CD4-positive, CD25-positive, alpha-beta regulatory T cell (primary cell): ENCODE measurements around the gene PLXNB1. TPM values are rescaled to one million over a fixed set of nuclear protein-coding genes. Genes with fewer than 3 reads are reported as not detected.

ENCODE experiments used
- ATAC-seq, 2 donors: fragments of 150-1000 bp; cut with Tn5 transposase; one replicate each; pipeline ENCODE4 v1.10.0; 2021; ENCODE audit warnings: low read depth in 2 of 2, moderate number of reproducible peaks in 2 of 2, moderate library complexity in 1 of 2
- DNase-seq, 3 donors: peaks; one replicate each; pipeline versions ENCODE4 v3.0.0 to v3.0.0-alpha.2; 2012 to 2022; ENCODE audit warnings: mixed read lengths in 1 of 3
- H3K27ac ChIP-seq: one replicate; pipeline ENCODE4 v1.7.0; 2013; ENCODE audit warnings: mild to moderate bottlenecking, low read length; ENCODE audit not compliant: insufficient read depth, poor library complexity, severe bottlenecking
- H3K27me3 ChIP-seq: one replicate; pipeline ENCODE4 v1.7.0; 2013; ENCODE audit warnings: low read length; ENCODE audit not compliant: control insufficient read depth, insufficient read depth
- H3K36me3 ChIP-seq: one replicate; pipeline ENCODE4 v1.7.0; 2013; ENCODE audit warnings: mild to moderate bottlenecking, low read length, moderate library complexity; ENCODE audit not compliant: control insufficient read depth, insufficient read depth
- H3K4me1 ChIP-seq: 2 replicates; pipeline ENCODE4 v1.7.0; 2013; ENCODE audit warnings: mild to moderate bottlenecking, low read length; ENCODE audit not compliant: insufficient read depth, control insufficient read depth, poor library complexity, severe bottlenecking
- H3K4me3 ChIP-seq: one replicate; pipeline ENCODE4 v1.7.0; 2013; ENCODE audit warnings: low read depth, mild to moderate bottlenecking, low read length, moderate library complexity
- H3K9me3 ChIP-seq, 2 experiments: 1 replicate in 1 of 2; 2 replicates in 1 of 2; pipeline ENCODE4 v1.7.0; 2013; ENCODE audit warnings: low read length in 2 of 2, mild to moderate bottlenecking in 1 of 2, moderate library complexity in 1 of 2; ENCODE audit not compliant: control insufficient read depth in 2 of 2
- H3K27ac Mint-ChIP-seq, 3 donors: one replicate each; pipeline ENCODE4 v1.8.0; 2020 to 2022; ENCODE audit warnings: mild to moderate bottlenecking in 3 of 3, mixed read lengths in 3 of 3, moderate library complexity in 2 of 3
- H3K27me3 Mint-ChIP-seq: one replicate; pipeline ENCODE4 v1.8.0; 2022; ENCODE audit warnings: mild to moderate bottlenecking, mixed read lengths
- H3K36me3 Mint-ChIP-seq: one replicate; pipeline ENCODE4 v1.8.0; 2020; ENCODE audit warnings: mixed read lengths
- H3K4me1 Mint-ChIP-seq, 4 donors: one replicate each; pipeline ENCODE4 v1.8.0; 2020 to 2022; ENCODE audit warnings: mixed read lengths in 4 of 4, mild to moderate bottlenecking in 1 of 4
- H3K4me3 Mint-ChIP-seq, 4 donors: one replicate each; pipeline ENCODE4 v1.8.0; 2020 to 2022; ENCODE audit warnings: mild to moderate bottlenecking in 4 of 4, mixed read lengths in 4 of 4, moderate library complexity in 3 of 4
- H3K9me3 Mint-ChIP-seq, 7 donors: one replicate each; pipeline ENCODE4 v1.8.0; 2020 to 2022; ENCODE audit warnings: mixed read lengths in 7 of 7, mild to moderate bottlenecking in 3 of 7, moderate library complexity in 2 of 7
- polyA plus RNA-seq, 4 donors: library from polyadenylated mRNA; unstranded; fragments of 300-500 nt; fragmentation: Illumina TruSeq; gene quantifications; one replicate each; pipeline ENCODE4 v1.2.3, GENCODE V29; 2021
- total RNA-seq: library from RNA; stranded (reverse); gene quantifications from one replicate; pipeline ENCODE4 v1.2.3, GENCODE V29; 2022

The PLXNB1 gene
- total and polyA plus RNA-seq, 5 donors from 2014 or later: 0.07 to 5.2 TPM; not detected in 3

- Histone ChIP-seq H3K27me3 (peaks cover 2% of the 10 kb centered on the region), H3K36me3 (no peaks in the 10 kb centered on the region), H3K9me3 (no peaks in the 10 kb centered on the region), H3K4me1 (peaks cover 8% of the 10 kb centered on the region), H3K4me3 (no peak overlapping the region), H3K27ac (no peak overlapping the region)
- Mint-ChIP-seq H3K36me3 (no peaks in the 10 kb centered on the region), H3K4me1 (peaks cover 0 to 20% (median 4%) of the 10 kb centered on the region in 4 donors), H3K4me3 (no peak overlapping the region), H3K9me3 (peaks cover 0 to under 1% (median 0%) of the 10 kb centered on the region in 7 donors), H3K27ac (no peak overlapping the region), H3K27me3 (peaks cover 18% of the 10 kb centered on the region)
- DNase-seq (no peak), ATAC-seq (no peak)
Observed at GRCh38 chr3:48426401-48426909, 3.4 kb downstream of the PLXNB1 start.

GRCh38 chr3:48425281-48425812, 4.5 kb downstream of the PLXNB1 start:
- Mint-ChIP-seq H3K4me3 (peak overlapping the region in 1 of 4 donors; percentile 50), H3K27ac (no peak overlapping the region)

GRCh38 chr3:48423883-48424695, 5.8 kb downstream of the PLXNB1 start:
- H3K9me3 Mint-ChIP-seq: no peaks in the 10 kb centered on the region
- no peak overlapping the region for H3K4me3 Mint-ChIP-seq
- no peak overlapping the region for H3K4me3 ChIP-seq
- no peak overlapping the region for H3K27ac ChIP-seq
- H3K27ac Mint-ChIP-seq: peak overlapping the region in 2 of 3 donors; percentile 15 to 66
- peaks cover 0 to 4% (median 1%) of the 10 kb centered on the region in 4 donors for H3K4me1 Mint-ChIP-seq
- H3K36me3 ChIP-seq: no peaks in the 10 kb centered on the region
- no peaks in the 10 kb centered on the region for H3K4me1 ChIP-seq
- H3K27me3 ChIP-seq: peaks cover 2% of the 10 kb centered on the region
- H3K27me3 Mint-ChIP-seq: peaks cover 16% of the 10 kb centered on the region
- H3K36me3 Mint-ChIP-seq: no peaks in the 10 kb centered on the region
- ATAC-seq (no peak), DNase-seq (no peak)
- no peaks in the 10 kb centered on the region for H3K9me3 ChIP-seq

More at GRCh38 chr3:48425281-48425812, 4.5 kb downstream of the PLXNB1 start:
- H3K36me3 ChIP-seq: no peaks in the 10 kb centered on the region
- H3K4me1 ChIP-seq: peaks cover 7% of the 10 kb centered on the region
- Mint-ChIP-seq H3K9me3 (no peaks in the 10 kb centered on the region), H3K27me3 (peaks cover 16% of the 10 kb centered on the region), H3K4me1 (peaks cover 0 to 9% (median 4%) of the 10 kb centered on the region in 4 donors), H3K36me3 (no peaks in the 10 kb centered on the region)
- ATAC-seq: no peak
- peaks cover 2% of the 10 kb centered on the region for H3K27me3 ChIP-seq
- H3K9me3 ChIP-seq: no peaks in the 10 kb centered on the region
- no peak overlapping the region for H3K27ac ChIP-seq
- DNase-seq: no peak
- no peak overlapping the region for H3K4me3 ChIP-seq

GRCh38 chr3:48423241-48423882, 6.5 kb downstream of the PLXNB1 start:
- H3K9me3 Mint-ChIP-seq: no peaks in the 10 kb centered on the region
- no peak for DNase-seq
- no peaks in the 10 kb centered on the region for H3K36me3 ChIP-seq
- H3K27me3 Mint-ChIP-seq: peaks cover 16% of the 10 kb centered on the region
- H3K36me3 Mint-ChIP-seq: no peaks in the 10 kb centered on the region
- H3K27ac ChIP-seq: no peak overlapping the region
- H3K4me3 Mint-ChIP-seq: no peak overlapping the region
- peaks cover 2% of the 10 kb centered on the region for H3K27me3 ChIP-seq
- peaks cover 0 to 4% (median 1%) of the 10 kb centered on the region in 4 donors for H3K4me1 Mint-ChIP-seq
- H3K27ac Mint-ChIP-seq: no peak overlapping the region
- H3K4me3 ChIP-seq: no peak overlapping the region
- ATAC-seq: no peak
- no peaks in the 10 kb centered on the region for H3K9me3 ChIP-seq
- H3K4me1 ChIP-seq: no peaks in the 10 kb centered on the region

GRCh38 chr3:48422681-48423080, 7.2 kb downstream of the PLXNB1 start:
- Histone ChIP-seq H3K27me3 (peaks cover under 1% of the 10 kb centered on the region), H3K4me1 (no peaks in the 10 kb centered on the region), H3K9me3 (no peaks in the 10 kb centered on the region), H3K27ac (no peak overlapping the region), H3K4me3 (no peak overlapping the region), H3K36me3 (no peaks in the 10 kb centered on the region)
- Mint-ChIP-seq H3K27ac (no peak overlapping the region), H3K4me3 (no peak overlapping the region), H3K4me1 (no peaks in the 10 kb centered on the region), H3K9me3 (no peaks in the 10 kb centered on the region), H3K36me3 (no peaks in the 10 kb centered on the region), H3K27me3 (peaks cover 10% of the 10 kb centered on the region)
- DNase-seq (no peak), ATAC-seq (no peak)

GRCh38 chr3:48422272-48422671, 7.6 kb downstream of the PLXNB1 start:
- no peak for ATAC-seq
- Mint-ChIP-seq H3K9me3 (no peaks in the 10 kb centered on the region), H3K4me3 (no peak overlapping the region)

GRCh38 chr3:48420561-48420960, 9.3 kb downstream of the PLXNB1 start:
- Histone ChIP-seq H3K4me1 (no peaks in the 10 kb centered on the region), H3K9me3 (no peaks in the 10 kb centered on the region), H3K4me3 (no peak overlapping the region), H3K27me3 (no peaks in the 10 kb centered on the region), H3K36me3 (no peaks in the 10 kb centered on the region), H3K27ac (no peak overlapping the region)
- DNase-seq (no peak), ATAC-seq (no peak)
- Mint-ChIP-seq H3K9me3 (no peaks in the 10 kb centered on the region), H3K4me3 (no peak overlapping the region), H3K27ac (no peak overlapping the region), H3K4me1 (no peaks in the 10 kb centered on the region), H3K27me3 (no peaks in the 10 kb centered on the region), H3K36me3 (no peaks in the 10 kb centered on the region)

More at GRCh38 chr3:48422272-48422671, 7.6 kb downstream of the PLXNB1 start:
- no peaks in the 10 kb centered on the region for H3K4me1 Mint-ChIP-seq
- H3K4me3 ChIP-seq: no peak overlapping the region
- no peaks in the 10 kb centered on the region for H3K9me3 ChIP-seq
- H3K27ac Mint-ChIP-seq: no peak overlapping the region
- no peaks in the 10 kb centered on the region for H3K36me3 ChIP-seq
- peaks cover 6% of the 10 kb centered on the region for H3K27me3 Mint-ChIP-seq
- no peaks in the 10 kb centered on the region for H3K36me3 Mint-ChIP-seq
- H3K27me3 ChIP-seq: no peaks in the 10 kb centered on the region
- H3K4me1 ChIP-seq: no peaks in the 10 kb centered on the region
- H3K27ac ChIP-seq: no peak overlapping the region
- DNase-seq: no peak
